GM21576 (cell line): ENCODE results near the gene FBXO36.
A peak's percentile ranks its signal among the peaks of the same experiment; 100 is the strongest.
"Not testable (repeated sequence)": the region's sequence is repeated elsewhere in the genome, so short reads cannot be mapped to it uniquely, and the experiment has no call there.

Experiments used
- ATAC-seq: cut with Tn5 transposase; IDR thresholded peaks from one replicate; pipeline ENCODE4 v1.9.1; 2021; ENCODE audit warnings: mild to moderate bottlenecking, moderate library complexity; ENCODE audit not compliant: unreplicated experiment

The FBXO36 gene

DNA sequence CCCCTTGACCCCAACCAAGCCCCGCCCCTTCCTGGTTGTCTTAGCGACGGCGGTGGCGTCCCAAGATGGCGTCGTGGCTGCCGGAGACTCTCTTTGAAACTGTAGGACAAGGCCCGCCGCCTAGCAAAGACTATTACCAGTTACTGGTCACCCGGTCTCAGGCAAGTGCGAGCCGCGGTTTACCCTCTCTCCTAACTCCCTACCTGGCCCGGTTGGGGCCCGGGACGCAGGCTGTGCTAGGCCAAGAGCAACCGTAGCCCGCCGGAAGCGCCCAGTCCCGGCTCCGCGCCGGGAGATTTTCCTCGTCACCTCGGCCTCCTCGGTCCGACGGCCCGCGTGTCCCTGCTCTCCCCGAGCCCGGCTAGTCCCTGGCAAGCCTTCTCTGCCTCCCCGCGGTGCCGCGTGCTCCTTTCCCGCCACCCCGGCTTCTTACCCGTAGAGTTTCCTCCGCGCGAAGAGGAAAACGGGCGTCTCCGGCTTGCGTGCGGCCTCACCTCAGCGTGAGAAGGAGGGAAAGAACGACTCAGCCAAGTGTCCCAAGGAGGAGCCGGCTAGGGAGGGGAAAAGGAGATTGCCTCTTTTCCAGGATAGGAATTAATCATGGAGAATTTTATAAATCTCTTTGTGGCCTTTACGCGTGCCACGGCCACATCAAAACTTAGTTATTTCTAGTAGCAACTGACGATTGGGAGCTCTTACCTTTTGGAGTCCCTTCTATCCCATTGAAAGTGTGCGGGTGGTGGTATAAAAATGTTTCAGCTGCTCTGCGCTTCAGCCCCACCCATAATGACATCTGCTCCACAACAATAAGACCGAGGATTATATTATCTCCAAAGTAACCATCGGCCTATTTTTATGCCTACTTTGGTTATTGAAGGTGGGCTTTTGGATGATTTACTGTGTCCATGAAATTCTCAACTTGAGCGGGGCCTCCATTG, at the start of gene FBXO36:
Gene FBXO36 (plus strand): TSS at position 55 of the 938 bp plus-strand sequence. CDS start 11 bp downstream, at position 66.
- ATAC-seq = peak; percentile 63

DNA sequence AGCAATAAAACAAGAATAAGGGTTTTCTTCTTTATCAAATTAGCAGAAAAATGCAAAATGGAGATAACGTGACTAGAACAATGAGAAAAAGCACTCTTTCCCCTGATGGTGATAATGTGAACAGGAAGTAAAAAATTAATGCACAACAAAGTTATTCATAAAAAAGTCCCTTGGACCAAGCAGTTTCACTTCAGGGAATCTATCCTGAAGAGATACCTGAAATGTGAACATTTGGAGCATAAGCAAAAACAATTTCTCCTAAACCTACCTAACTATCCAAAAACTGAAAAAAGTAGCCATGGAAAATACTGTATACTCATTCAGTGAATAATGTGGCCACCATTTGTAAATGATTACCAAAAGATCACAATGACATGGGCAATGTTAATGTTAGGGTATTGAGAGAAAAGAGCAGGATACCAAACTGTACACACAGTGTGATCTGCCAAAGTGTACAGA, 49.2 kb upstream of the FBXO36 start:
- peak; percentile 80 for ATAC-seq

GRCh38 chr2:229874647-229875046, 47.7 kb upstream of the FBXO36 start:
- ATAC-seq = no peak

DNA sequence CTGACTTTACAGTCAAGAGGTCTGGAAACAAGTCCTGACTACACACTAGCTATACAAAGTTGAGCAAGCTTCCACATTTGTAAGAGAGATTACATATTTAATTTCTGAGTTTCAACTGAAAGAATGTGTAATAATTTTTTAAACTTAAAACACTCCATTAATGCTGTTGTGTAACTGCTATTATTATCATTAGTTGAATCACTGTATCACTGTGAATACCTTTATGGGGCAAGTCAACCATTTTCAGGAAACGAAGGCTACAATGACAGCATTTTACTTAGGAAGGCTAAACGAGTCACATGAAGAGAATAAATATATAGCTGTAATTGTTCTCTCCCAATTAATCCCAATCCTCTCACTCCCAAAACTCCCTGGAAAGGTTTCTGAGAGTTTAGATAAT, 46.8 kb upstream of the FBXO36 start:
- no peak for ATAC-seq

DNA sequence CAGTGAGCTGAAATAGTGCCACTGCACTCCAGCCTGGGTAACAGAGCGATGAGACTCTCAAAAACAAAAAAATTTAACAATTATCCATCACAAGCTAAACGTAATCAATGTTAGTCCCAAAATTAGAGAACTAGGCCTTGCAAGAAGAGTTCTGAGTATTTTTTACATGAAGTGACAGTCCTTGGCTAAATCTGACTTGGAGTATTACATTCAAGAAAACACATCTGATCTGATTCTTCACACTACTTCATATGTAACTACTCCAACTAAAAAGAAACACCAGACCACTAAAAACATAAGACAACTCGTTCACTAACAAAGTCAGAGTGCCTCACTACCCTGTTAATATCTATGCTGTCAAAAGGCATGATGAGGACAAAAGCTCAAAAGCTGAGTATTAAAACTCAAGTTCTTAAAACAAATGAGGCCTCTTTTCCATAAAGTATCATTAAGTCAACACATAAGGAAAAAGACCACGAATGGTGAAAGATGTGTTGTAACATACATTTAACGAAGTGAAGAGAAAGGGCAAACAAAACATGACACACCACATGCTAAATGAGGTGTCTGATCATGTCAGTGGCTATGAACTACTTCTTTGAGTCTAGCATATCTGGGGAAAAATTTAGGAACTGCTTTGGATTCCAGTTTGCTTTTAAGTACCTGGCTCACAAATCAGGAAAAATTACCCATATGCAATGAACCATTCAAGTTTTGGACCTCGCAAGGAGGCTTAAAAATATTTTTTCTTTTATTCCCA, 42.9 kb upstream of the FBXO36 start:
- no peak for ATAC-seq

DNA sequence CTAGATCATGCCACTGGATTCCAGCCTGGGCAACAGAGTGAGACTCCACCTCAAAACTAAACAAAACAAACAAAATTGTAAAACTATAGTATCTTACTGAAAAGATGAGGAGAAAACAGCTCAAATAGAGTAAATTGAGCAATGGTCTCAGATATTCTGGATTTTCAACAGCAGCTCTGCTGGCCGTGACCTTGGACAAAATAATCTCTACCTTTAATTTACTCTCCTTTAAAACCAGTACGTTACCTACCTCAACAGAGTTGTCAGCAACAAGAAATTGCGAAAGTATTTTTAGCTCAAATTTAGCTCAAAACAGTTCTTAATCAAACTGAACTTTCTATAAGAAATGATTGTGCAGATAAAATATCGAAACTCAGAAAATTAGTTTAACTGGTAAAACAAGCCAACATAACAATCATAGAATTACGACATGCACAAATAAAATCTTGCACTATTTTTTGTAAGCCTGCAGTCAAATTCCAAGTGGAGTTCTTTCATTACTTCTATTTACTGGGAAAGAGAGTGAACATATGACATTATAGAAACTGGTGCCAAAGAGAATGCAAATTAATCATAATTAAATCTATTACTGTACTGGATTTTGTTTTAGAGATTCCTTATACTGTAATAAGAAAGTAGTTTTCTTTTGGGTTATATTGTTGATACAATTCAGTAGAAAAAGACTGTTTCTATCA, 41.3 kb upstream of the FBXO36 start:
- ATAC-seq = no peak

GRCh38 chr2:229882583-229882982, 39.7 kb upstream of the FBXO36 start:
- no peak for ATAC-seq

DNA sequence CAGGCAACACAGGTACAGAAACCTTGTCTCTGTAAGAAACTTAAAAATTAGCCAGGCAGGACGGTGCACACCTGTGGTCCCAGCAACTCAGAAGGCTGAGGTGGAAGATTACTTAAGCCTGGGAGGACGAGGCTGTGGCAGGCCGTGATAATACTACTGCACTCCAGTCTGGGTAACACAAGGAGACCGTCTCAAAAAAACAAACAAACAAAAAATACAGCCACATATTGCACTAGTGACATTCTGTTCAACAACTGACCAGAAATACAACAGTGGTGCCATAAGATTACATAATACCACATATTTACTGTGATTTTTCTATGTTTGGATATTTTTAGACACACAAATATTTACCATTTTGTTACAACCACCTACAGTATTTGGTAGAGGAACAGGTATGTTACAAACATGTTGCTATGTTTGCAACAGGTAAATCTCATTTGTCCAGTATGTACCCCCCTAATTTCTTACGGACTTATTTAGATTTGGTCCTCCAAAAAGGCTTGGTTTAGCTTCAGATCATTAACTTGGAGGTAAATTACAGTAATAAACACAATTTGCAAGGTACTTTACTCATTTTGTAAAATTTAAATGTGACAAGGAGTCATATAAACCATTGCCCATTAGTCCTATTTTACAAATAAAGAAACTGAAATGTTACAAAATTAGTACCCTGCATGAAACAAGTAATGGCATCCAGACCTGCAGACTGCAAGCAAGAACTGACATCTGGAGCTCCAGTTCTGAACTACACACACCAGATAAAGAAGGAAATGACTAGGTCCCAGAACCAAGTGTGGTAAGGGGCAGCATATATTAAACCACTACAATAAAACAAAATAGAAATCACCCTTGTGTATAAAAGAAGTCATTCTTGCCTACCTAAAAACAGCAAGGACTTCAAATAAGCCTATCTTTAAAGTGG, 37.3 kb upstream of the FBXO36 start:
- ATAC-seq = peak; percentile 80

- ATAC-seq = no peak
Measured at GRCh38 chr2:229887441-229887840, 34.9 kb upstream of the FBXO36 start.

GRCh38 chr2:229888031-229888430, 34.3 kb upstream of the FBXO36 start:
- ATAC-seq = no peak

DNA sequence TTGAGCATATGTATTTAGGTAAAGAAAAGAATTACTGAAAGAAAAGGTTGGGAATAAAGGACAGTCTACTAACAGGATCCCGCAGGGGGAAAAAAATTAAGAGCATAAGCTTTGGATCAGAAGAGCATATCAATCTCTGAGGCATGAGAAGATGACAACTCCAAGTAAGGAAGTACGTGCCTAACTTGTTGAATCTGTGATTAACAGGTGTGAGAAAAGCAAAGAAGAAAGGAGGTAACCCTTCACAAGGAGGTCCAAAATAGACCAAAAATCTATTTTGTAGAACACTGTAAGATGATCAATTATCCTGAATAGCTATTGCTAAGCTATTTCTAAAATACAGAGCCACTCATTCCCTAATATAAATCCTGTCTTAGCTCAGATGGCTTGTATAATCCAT, 33.3 kb upstream of the FBXO36 start:
- no peak for ATAC-seq

DNA sequence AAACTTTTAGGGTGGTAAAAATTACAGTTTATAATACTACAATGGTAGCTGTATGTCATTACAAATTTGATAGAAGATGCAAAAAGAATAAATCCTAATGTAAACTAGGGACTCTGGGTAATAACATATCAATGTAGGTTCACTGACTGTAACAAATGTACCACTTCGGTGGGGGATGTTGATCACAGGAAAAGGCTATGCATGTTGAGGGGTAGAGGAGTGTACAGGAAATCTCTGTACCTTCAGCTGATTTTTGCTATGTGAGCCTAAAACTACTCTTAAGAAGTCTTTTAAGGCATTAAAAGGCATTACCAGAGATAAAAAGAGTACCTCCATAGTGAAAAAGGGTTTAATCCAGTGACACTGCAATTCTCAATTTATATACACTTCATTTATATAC, 25.4 kb upstream of the FBXO36 start:
- no peak for ATAC-seq

DNA sequence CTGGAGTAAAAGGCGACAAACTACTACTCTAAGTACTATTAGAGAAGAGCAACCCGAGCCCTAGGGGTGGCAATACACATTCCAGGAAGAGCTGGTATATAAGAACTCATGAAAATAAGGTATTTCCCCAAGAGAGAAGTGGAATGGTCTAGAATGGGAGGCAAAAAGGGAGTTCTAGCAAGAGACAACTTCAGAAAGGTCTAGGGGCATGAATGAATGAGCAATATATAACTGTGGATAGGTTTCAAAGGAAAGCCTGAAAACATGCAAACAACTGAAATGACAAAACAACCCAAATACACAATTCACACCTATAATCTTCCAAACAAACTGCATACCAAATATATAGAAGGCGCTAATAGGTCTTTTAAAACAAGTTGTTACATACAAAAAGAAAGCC, 22.7 kb upstream of the FBXO36 start:
- no peak for ATAC-seq

DNA sequence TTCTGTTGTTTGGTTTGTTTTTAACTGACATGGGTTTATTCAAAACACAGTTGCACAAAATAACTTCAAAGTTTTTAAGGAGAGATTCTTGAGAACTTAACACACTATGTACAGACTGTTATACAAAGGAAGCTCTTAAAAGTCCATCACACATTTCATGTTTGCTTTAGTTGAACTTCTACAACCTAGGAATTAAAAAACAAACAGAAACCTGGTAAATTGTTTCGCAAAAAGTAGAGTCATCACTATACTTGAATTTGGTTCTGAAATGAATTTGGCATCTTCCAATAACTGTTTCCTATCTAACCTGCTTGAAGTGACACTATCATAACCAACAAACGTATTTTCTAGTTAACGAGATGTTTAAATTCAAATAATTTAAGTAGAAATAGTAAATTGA, 22.3 kb upstream of the FBXO36 start:
- ATAC-seq = no peak

DNA sequence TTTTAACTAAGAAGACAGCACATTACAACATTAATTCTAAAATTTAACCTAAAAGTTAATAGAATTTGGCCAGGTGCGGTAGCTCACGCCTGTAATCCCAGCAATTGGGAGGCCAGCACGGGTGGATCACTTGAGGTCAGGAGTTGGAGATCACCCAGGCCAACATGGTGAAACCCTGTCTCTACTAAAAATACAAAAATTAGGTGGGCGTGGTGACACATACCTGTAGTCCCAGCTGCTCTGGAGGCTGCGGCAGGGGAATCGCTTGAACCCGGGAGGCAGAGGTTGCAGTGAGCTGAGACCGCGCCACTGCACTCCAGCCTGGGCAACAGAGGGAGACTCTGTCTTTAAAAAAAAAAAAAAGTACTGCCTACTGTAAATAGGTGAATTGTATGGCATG, 21.8 kb upstream of the FBXO36 start:
- ATAC-seq = not testable (repeated sequence)

DNA sequence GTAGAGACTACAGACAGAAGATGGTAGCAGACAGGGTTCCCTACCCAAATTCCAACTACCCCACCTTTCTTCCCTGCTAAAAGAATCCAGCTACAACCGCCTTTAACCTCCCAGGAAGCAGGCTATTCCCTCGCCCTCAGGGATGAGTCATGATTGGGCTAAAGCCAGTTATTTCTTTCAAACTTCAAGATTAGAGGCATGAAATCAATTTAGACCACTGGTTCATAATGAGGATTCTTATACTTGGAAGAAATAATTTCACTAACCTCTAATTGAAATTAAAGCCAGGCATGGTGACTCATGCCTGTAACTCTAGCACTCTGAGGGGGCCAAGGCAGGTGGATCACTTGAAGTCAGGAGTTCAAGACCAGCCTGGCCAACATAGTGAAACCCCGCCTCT, 20.5 kb upstream of the FBXO36 start:
- no peak for ATAC-seq

DNA sequence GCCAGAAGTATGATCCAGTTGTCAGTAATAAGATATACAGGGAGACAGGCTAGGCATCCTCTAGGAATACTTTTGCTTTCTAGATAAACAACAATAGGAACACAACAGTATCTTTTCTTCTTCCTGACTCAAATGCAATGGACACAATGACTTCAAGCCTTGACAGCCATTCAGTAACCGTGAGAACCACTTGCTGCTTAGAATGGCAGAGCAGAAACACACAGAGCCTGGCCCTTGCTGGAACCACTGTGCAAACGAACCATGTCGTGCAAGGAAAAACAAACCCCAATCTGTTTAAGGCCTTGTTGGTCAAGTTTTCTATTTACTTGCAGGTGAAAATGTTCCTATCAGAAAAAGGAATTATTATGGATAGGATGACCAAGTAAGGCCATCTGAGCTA, 19.3 kb upstream of the FBXO36 start:
- no peak for ATAC-seq

DNA sequence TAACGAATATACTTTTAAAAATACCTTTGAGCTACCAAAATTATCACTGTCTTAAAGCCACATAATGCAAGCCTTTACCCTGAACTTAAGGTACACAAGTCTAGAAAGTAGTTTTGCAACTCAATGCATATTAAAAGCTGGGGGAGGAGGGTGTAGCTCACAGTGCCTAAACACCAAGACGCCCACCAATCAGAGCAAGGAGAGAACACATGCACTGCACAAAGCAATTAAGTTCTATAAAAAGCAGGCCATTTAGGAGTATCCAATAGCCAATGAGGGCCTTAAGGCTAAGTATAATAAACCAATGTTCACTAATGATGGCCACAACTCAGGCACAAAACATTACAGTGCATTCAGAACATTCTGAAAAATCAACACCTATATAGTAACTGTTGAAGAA, 16.7 kb upstream of the FBXO36 start:
- no peak for ATAC-seq

- ATAC-seq = no peak
Measured at GRCh38 chr2:229909090-229909489, 13.2 kb upstream of the FBXO36 start.

- peak; percentile 10 for ATAC-seq
Measured at GRCh38 chr2:229910147-229910831, 12.0 kb upstream of the FBXO36 start.
